Activated naive CD8-positive, alpha-beta T cell treated with anti-CD3 and anti-CD28 coated beads, Interleukin-2, amount 50 U/mL, for 16 hours (primary cell): ENCODE data around the gene MBD3L4.
"Not testable (repeated sequence)": the region's sequence is repeated elsewhere in the genome, so short reads cannot be mapped to it uniquely, and the experiment has no call there.

Source experiments
- DNase-seq: peaks from one replicate; pipeline ENCODE4 v3.0.0-alpha.2; 2020; ENCODE audit warnings: low read depth, low spot score

Gene MBD3L4

DNA sequence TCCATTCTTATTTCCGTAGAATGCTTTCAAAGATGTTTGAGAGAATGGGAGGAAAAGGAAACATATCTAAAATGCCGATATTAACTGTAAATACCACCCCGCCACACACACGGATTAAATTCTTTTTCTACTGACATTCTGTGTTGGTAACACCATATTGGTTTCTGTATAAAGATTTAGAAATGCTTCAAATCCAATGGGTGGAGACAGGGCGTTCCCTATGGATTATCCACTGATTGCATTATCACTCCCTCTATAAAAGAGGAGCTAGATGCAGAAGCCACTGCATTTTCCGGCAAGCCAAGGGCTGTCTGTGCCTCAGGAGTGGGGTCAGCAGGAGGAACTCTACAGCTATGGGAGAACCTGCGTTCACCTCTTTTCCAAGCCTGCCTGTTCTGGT is 9.0 kb upstream of the MBD3L4 start, which contains the start of gene MBD3L2:
TSS of gene MBD3L2 (plus strand) at position 301 of the 400 bp plus-strand sequence. CDS start at position 354, 53 bp downstream.
- not testable (repeated sequence) for DNase-seq

GRCh38 chr19:7041563-7041962 is 1.6 kb upstream of the MBD3L4 start:
- DNase-seq: not testable (repeated sequence)

DNA sequence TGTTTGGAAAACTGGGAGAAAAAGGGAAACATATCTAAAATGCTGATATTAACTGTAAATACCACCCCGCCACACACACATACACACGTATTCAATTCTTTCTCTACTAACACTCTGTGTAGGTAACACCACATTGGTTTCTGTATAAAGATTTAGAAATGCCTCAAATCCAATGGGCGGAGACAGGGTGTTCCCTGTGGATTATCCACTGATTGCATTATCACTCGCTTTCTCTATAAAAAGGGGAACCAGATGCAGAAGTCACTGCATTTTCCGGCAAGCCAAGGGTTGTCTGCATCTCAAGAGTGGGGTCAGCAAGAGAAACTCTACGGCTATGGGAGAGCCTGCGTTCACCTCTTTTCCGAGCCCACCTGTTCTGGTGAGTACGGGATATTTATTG is 9.7 kb downstream of the MBD3L4 start, which contains the start of gene MBD3L5:
TSS of gene MBD3L5 (plus strand) at position 301 of the 400 bp plus-strand sequence. CDS start at position 335, 34 bp downstream.
- DNase-seq: not testable (repeated sequence)

DNA sequence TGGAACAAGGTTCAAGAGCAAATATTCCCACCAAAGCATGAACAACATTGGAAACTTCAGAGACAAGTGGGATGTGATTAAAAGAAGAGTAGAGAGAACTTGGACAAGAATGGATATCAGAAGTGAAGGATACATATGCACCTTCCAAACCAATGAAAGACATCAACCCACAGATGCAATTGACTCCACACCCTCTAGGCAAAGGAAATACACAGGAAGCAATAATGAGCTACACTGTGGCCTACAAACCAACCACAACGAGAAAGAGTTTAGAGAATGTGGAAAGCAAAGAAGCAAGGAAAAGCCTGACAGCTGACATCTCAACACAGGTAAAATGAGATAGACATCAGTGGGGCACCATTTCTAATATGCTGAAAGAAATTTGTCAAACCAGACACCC is 11.2 kb downstream of the MBD3L4 start:
- DNase-seq: not testable (repeated sequence)

- DNase-seq: not testable (repeated sequence)
Measured at GRCh38 chr19:7021331-7021730, 18.6 kb downstream of the MBD3L4 start, which contains the start of gene MBD3L2B. Gene MBD3L2B (minus strand): TSS chr19:7021431. CDS start chr19:7021397, 34 bp downstream.

GRCh38 chr19:7018828-7019227 is 21.2 kb downstream of the MBD3L4 start:
- DNase-seq: no peak

DNA sequence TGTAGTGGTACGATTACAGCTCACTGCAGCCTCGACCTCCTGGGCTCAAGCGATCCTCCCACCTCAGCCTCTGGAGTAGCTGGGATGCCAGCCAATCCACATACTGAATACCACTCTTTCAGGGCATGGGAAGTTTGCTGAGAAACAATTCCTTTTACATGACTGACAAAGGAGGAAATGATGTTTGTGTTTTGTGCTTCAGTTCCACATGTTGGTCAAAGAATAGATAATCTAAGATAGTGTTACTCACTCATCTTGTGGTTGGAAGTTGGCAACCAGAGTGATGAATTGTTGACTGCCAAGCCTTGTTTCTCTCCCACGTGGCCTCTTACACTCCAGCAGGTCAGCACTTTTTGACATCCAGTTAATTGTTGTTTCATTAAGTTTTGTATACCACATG is 26.3 kb downstream of the MBD3L4 start:
- no peak for DNase-seq

DNA sequence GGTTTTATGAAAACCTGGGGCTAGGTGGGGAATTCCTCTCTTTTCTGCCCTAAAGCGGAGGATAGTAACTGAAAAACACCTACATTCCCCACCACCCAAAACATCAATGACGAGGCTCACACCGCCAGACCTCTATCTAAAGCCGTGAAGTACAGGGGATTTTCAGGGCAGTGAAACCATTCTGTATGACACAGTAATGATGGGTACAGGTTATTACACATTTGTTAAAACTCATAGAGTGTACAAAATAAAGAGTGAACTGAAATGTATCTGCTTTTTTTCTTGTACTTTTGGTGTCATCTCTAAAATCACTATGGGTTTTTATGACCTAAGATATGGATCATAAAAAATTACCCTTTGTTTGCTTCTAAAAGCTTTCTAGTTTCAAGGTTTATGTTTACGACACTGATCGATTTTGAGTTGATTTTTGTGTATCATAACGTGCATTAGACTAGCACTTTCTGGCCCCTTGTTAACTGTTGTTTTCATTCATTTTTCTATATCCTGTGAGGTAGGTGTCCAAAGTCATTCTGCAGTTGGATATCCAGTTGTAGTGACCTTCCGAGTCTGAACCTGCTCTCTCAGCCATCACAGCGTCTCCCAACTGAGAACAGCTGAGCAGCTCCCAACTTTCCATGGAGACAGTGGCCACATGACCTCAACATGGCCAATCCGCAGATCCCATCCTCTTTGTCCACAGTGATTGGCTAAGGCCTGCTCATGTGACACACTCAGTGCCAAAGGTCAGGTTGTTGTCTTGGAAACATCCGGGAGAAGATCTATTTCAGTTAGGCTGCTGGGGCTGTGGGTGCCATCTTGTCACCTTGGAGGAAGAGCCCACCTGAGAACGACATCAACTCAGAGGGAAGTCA is 29.0 kb downstream of the MBD3L4 start:
- no peak for DNase-seq

- no peak for DNase-seq
Measured at GRCh38 chr19:7007859-7008258, 32.1 kb downstream of the MBD3L4 start.

- DNase-seq: no peak
Measured at GRCh38 chr19:7006135-7006704, 33.8 kb downstream of the MBD3L4 start.

DNA sequence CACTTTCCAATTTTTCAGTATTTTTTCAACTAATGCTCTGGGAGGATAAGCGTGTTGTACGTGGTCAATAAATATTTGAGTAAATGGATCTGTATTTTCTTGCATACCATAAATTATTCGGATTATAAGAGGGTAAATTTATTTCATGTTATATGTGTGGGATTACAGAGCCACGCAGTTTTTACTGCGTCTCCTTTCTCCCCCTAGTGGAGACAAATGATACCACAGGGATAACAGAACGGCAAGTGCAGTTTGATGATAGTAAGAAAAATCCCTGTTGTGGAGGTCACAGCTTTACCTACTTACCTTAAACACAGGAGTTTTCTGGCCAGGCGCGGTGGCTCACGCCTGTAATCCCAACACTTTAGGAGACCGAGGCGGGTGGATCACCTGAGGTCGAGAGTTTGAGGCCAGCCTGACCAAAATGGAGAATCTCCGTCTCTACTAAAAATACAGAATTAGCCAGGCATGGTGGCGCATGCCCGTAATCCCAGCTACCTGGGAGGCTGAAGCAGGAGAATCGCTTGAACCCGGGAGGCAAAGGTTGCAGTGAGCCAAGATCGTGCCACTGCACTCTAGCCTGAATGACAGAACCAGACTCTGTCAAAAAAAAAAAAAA is 35.6 kb downstream of the MBD3L4 start:
- DNase-seq: no peak

- DNase-seq: no peak
Measured at GRCh38 chr19:7000816-7001215, 39.2 kb downstream of the MBD3L4 start.

GRCh38 chr19:7000333-7000732 is 39.6 kb downstream of the MBD3L4 start:
- no peak for DNase-seq

DNA sequence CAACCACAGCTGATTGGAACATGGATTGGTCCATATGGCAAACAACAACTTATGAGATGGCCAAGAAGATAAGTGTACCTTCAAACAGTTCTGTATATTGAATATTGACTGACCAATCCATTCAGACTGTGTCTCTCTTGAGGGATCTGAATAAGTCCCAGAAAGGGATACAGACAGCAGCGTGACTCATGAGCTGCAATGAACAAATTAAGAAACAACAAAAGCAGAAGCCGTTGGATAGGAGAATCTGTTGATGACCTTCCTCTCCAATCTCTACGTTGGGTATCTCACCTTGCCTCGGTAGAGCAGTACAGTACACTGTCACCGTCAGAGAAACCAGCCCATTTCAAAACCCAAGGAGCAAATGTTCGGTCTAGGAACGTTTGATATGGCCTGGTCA is 40.0 kb downstream of the MBD3L4 start:
- no peak for DNase-seq

DNA sequence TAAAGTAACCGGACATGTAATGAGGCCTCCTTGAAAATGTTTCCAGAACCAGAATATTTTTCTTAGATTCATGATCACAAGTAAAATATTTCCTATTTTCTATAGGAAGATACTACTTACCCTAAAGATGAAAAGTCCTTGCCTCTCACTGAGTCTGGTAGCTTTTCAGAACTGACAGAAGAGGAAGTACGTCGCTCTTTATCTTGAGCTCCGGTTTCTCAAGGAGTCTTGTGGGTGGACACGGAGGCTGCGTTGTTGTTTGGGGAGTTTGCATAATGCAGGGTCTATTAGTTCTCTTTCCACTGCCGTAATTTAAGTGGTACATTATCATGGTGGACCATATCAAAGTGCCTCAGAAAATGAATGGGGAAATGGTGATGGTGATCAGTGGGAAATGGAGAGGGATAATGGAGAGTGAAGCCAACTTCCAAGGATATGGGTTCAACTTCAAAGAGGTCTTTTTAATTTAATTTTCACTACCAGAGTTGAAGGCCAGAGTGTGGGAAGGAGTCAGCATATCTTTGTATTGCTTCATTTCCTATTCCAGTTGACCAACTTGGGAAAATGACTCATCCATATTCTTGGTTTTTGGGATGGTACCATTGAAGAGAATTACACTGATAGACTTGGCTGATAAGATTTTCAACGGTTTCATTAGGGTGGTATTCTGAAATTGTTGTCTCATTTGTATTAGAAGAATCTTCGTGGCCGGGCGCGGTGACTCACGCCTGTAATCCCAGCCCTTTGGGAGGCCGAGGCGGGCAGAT is 42.1 kb downstream of the MBD3L4 start:
- DNase-seq: no peak

DNA sequence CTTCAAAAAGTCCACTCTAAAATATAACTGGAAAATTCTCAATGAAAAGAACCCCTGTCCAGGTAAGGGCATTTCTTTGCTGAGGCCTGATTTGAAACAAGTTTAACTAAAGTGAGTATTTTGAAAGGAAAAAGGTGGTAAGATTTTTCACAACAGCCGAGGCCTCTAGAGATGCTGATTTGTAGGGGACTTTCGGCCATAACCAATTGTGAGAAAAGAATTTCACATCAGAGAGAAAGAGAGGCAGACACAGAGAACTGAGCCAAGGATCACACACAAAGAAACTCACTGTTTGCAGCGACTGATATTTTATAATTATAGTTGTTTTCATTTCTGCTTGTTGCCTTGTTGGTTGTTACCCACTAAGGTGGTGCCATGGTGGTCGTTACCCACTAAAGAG is 43.2 kb downstream of the MBD3L4 start:
- DNase-seq: no peak

GRCh38 chr19:6995054-6995453 is 44.9 kb downstream of the MBD3L4 start:
- no peak for DNase-seq

- no peak for DNase-seq
Measured at GRCh38 chr19:6988257-6988656, 51.7 kb downstream of the MBD3L4 start.

- no peak for DNase-seq
Measured at GRCh38 chr19:6987850-6988249, 52.1 kb downstream of the MBD3L4 start.
